ENCODE results near the gene SNX33.
"Not testable (repeated sequence)": the region's sequence is repeated elsewhere in the genome, so short reads cannot be mapped to it uniquely, and the experiment has no call there.

Gene SNX33, protein sequence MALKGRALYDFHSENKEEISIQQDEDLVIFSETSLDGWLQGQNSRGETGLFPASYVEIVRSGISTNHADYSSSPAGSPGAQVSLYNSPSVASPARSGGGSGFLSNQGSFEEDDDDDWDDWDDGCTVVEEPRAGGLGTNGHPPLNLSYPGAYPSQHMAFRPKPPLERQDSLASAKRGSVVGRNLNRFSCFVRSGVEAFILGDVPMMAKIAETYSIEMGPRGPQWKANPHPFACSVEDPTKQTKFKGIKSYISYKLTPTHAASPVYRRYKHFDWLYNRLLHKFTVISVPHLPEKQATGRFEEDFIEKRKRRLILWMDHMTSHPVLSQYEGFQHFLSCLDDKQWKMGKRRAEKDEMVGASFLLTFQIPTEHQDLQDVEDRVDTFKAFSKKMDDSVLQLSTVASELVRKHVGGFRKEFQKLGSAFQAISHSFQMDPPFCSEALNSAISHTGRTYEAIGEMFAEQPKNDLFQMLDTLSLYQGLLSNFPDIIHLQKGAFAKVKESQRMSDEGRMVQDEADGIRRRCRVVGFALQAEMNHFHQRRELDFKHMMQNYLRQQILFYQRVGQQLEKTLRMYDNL

DNA sequence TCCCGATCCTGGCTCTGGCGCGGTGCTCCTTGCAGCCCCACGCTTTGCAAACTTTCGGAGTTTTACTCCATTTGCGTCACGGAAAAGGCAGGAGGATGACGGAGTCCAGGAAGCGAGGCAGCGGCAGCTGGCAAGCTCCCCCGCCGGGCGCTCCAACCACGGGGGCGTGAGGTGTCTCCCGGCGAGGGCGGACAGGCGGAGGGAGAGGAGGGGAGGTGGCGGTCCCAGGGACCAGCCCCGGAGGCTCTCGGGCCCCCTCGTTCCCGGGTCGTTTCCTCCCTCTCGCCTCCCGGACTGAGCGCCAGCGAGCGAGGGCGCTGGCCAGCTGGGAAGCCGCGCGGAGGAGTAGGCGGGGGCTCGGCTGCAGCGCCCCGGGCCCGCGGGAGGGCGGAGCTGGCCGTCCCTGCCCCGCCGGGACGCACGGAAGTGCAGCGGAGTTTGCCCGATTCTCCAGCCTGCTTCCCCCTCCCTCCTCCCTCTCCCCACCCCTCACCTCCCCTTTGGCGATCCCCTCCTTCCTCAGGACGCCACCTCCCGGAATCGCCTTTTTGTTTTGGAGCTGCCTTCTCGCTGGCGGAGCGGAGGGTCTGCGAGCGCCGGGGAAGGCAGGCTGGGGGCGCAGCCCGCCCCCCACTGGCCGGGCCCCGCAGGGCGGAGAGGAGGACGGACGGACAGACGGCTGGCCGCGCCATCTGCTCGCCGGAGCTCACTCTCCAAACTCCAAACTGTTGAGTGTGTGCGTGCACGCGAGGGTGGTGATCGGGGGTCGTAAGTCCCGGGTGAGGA, at the start of gene SNX33:
TSS of gene SNX33 (plus strand) at position 543 of the 786 bp plus-strand sequence. CDS start 1,191 bp downstream, outside the sequence.
- peak; percentile 78 for DNase-seq (ENCODE audit: low read depth)

DNA sequence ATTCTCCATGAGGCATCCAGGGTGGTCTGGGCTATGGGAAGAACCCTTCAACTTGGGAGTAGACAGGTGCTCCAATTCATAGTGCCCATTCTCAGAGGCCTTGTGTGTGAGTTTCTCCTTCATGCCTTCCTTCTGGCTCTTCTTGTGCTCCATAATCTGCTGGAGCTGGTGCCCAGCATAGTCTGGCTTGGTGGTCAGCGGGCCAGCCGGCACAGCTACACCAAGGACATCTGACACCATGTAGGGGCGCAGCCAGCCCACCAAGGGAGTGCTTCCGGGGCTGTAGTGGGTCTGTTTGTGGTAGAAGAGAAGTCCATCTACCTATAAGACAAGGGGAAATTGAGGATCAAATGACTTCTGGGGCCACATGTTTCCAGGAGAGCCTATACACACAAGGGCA, 49.4 kb upstream of the SNX33 start:
- DNase-seq (ENCODE audit: low read depth) = no peak

DNA sequence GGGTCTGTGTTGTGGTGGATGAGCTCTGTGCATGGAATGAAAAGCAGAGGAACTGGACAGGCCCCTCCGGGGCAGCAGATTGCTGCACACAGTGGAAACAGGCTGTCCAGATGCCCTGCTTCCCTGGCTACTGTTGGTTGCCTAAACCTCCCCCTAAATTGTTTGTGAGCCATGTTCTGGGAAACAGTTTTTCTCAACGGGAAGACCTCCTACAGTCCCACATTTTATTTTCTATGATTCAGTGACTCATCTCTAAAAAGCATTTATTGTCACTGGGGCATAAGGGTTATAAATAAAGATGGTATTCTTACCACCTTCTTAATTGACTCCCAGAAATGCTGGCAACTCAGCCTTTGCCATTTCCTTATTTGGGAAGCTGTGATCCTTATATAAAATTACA, 48.3 kb upstream of the SNX33 start:
- no peak for DNase-seq (ENCODE audit: low read depth)

DNA sequence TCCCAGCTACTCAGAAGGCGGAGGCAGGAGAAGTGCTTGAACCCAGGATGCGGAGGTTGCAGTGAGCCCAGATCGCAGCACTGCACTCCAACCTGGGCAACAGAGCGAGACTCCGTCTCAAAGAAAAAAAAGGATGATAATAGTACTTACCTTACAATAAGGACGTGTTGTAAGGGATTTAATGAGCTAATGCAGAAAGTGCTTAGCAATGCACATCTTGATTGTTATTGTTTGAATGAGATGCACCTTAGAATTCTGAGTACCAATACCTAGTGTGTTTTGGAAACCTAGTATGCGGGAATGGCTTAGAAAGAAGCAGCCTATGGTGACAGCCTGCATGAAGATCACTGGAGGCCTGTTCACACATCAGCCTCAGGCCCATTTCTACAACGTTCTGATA, 41.7 kb upstream of the SNX33 start:
- no peak for DNase-seq (ENCODE audit: low read depth)

DNA sequence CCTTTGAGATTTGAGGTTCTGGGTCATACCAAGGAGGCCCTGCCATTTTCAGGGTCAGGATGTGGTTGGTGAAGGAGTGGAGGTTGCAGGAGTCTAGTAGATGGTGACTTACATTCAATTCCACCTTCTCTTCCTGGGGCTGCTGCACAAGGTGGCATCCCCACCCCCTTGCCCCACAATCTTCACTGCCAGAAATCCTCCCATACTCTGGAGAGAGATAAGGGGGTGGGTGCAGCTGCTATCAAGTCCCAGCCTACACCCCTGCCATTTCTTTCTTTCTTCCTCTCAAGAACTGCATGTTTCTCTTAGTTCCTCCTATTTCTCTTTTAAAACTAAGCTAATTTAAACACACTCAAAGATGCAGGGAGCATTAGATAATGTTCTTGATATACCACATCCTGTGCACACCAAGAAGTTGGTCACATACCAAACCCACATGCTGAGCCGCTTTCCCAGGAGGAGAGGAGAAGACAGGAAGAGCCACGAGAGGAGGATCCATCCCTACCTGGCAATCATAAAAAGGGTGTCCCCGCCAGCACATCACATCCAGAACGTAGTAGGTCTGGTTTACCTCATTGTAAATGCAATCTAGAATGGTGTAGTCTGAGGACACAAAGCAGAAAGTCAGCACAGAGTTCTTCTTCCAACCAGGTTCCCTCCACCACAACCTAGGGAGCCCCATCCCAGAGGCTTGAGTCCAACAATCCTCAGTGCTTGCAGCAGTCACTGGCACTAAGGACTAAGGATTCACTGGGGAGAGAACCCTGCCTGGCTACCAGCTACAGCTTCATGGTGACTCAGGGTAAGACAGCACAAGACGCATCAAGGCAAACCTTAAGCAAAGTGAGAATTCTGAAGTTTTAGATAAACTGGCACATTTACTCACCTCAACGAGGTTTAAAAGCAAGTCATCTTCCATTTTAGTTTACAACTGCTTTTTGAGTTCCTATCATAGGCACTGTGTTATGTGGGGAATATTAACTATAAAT, 40.7 kb upstream of the SNX33 start:
- peak; percentile 94 for DNase-seq (ENCODE audit: low read depth)

DNA sequence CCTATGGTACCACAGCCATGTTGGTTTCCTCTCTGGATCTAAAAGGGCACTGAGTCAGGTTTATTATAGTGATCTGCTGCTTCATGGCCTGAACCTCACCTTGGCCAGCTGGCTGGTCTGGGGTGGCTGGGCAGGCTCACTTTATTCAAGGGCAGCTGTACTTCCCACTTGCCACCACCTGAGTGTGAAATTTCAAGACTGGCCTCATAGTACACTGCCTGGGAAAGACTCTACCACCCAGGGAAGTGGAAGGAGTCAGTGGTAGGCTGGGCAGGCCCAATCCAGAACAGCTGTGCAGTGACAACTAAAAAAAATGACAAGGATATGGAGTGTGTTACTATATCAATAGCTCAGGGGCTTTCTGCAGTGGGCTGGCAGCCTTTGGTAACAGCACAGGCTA, 30.9 kb upstream of the SNX33 start:
- DNase-seq (ENCODE audit: low read depth) = no peak

DNA sequence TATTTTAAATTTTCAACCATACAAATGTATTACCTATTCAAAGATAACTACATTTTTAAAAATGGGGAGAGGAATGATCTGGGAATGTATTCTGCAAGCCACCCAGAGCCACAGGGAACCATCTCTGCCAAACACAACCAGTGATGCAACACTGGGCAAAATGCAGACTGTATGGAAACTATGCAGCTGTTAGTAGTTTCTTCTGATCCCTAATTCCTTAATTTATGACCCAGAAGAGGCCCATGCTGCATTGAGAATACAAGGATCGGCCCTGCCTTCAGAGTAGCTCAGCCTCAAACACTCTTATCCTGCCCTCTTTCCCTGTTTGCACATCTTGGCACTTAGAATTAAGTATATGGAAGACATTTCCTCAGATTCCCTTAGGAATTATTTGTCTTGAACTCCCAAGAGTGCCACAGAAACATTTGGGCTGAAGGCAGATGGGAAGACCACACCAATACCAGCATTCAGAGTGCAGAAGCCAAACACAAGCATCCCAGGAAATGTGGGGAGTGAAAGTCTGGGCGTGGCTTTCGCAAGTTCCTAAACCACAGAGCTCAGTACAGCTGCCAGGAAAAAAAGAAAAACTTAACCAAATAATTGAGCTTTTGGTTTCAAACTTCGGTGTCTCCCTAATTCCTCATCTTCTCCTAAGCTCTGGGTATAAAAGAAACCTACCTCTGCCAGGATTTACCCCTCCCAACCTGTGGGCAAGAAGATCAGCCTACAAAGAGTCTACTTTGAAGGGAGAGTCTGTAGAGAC, 27.5 kb upstream of the SNX33 start:
- no peak for DNase-seq (ENCODE audit: low read depth)

DNA sequence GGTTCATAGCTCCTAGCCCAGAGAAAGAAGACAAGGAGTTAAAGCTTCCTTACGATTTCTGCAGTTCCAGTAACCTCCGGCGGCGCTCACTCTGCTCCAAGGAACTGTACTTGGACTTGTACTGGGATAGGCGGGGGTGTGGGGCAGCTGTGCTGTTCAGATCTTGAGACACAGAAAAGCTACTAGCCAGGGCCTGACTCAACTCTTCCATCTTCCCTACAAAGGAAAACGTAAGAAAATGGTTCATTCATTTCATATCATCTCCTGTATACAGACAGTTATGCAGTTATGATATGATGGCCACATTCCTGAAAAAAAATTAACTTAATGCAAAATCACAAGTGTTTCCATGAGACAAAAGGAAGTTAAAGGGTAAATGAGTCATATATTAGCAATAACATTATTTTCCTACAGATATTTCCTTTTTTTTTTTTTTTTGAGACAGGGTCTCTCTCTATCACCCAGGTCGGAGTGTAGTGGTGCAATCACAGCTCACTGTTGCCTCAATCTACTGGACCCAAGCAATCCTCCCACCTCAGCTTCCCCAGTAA, 26.8 kb upstream of the SNX33 start:
- DNase-seq (ENCODE audit: low read depth) = no peak

DNA sequence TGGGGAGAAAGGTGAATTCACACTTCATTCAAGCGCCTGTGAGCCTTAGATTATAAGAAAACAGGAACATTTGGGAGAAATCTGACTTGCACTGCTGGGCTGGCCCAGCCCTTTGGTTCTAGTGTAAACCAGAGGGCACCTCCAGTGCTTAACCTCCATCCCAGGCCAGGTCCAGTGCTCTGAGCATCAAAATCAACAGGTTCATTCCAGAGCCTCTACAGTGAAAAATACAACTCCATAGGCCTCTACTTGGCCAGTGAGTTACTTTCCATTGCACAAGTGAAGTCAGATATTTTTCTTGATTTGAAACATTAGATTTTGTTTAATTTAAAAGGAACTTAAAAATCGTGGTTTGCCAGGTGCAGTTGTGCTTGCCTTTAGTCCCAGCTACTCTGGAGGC, 25.2 kb upstream of the SNX33 start:
- DNase-seq (ENCODE audit: low read depth) = no peak

DNA sequence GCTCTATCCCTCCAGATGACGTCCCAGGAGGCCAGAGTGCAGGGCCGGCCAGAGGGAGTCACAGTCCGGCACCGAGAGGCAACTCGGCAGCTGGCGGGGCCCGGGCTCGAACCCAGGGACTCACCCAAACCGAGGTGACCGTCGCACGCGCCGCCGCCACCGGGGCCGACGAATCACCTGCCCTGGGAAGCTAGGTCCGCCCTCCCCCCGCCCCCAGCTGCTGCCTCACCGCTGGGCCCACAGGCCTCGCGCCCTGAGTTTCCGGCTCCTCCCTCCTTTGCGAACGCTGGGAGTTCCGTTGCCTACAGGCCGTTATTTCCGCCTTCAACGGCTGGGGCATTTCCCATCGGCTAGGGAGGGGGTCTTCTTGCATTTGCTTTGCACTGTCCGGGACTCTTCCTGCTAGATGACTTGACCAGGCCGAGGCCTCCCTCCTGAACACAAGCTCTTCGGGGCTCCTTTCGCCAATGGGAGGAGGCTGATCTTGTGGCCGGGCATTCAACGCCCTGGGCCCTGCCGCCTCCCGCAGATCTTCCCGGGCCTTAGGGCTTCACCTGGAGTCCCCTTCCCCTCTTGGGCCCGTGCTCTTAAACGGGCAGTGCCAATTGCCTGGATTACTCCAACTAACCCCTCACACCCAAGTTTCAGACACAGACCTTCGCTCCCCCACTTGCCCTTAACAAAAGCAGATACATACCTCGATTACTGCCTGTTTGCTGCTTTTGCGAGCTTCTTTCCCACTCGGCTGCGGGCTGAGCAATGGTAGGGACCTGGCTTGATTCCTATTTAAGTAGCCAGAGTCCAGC, 22.0 kb upstream of the SNX33 start, which contains the start of gene SNUPN:
TSS of gene SNUPN (minus strand) at position 184 of the 806 bp plus-strand sequence. CDS start 4,674 bp downstream, outside the sequence.
- peak; percentile 96 for DNase-seq (ENCODE audit: low read depth)

DNA sequence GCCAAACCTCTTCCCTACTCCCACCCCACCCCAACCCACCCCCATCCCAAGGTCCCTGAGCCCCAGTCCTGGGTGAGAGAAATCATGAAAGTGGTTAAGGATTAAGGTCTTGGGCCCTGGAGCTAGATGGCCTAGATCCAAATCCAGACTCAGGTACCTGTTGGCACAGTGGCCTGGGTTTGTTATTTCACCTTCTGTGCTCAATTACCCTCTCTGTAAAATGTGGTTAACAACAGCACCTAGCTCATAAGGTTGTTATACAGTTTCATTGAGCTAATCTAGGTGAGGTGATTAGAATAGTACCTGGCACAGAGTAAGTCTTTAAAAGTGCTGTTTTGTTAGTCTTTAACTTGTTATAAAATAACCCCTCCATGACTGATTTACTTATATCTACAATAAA, 15.8 kb upstream of the SNX33 start:
- no peak for DNase-seq (ENCODE audit: low read depth)

DNA sequence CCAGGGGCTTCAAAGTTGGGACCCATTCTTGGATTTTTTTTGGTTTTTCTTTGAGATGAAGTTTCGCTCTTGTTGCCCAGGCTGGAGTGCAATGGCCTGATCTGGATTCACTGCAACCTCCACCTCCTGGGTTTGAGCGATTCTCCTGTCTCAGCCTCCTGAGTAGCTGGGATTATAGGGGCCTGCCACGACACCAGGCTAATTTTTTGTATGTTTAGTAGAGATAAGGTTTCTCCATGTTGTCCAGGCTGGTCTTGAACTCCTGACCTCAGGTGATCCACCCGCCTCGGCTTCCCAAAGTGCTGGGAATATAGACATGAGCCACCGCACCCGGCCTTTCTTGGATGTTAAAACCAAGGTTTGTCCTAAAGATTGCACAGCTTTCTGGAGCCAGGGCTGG, 13.8 kb upstream of the SNX33 start:
- not testable (repeated sequence) for DNase-seq (ENCODE audit: low read depth)

DNA sequence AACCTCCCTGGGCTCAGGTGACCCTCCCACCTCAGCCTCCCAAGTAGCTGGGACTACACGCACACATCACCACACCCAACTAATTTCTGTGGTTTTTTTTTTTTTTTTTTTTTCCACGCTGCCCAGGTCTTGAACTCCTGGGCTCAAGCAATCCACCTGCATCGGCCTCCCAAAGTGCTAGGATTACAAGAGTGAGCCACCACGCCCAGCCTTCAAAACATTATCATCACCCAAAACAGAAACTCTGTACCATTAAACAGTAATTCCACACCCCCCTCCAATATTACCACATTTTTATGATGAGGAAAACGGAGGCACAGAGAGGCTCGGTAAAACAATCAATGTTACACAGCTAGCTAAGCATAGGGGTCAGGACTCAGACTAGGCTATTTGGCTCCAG, 11.7 kb upstream of the SNX33 start:
- no peak for DNase-seq (ENCODE audit: low read depth)

DNA sequence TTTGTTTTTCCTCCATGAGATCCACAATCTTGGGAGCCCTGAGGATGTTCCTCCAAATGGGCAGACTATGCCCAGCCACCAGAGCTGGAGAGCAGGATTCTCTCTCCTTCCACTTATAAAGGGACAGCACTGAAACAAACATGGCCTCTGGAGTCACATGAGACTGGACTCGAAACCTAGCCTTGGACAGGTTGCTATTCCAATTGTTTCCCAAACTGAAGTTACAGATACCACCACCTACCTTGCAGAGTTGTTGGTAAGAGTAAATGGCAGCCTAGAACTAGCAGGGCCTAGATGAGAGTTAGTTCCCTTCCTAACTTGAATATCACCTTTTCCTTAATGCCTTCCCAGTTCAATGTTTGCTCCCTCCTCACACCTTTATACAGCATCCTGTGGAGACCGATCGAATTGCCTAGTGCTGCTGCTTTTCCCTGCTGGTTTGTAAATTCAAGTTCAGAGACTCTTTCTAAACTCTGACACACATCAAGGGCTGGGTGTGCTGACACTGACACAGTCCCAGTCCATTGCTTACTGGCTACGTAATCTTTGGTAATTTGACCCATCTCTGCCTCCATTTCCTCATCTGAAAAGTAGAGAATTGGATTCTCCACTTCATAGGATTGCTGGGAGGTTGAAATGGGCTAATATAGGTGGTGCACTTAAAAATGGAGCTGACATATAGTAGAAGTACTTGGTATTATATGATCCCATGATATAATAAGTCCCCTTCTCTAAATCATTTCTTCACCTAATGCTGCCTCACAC, 10.3 kb upstream of the SNX33 start:
- DNase-seq (ENCODE audit: low read depth) = no peak

DNA sequence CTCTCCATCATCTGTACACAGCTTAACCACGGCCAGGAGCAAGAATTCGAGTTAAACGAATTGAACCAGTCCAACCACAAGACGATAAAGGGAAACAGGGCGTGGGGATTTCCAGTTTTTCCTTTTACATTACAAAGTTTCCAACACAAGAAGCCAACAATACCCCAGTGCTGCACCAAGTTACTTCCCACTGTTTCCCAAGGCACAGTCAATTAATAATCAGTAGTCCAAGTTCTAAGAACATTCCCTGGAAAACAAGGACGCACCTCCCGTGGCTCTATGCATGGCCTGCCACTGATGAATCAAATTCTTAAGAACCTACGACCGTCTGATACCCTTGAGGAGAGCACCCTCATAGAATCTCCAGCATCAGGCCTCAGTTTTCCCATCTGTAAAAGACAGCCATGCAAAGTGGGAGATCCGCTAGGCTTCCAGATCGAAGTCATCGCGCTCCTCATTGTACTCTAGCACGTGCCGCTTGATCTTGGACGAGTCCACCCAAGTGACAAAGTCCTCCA, 8.5 kb upstream of the SNX33 start:
- no peak for DNase-seq (ENCODE audit: low read depth)

DNA sequence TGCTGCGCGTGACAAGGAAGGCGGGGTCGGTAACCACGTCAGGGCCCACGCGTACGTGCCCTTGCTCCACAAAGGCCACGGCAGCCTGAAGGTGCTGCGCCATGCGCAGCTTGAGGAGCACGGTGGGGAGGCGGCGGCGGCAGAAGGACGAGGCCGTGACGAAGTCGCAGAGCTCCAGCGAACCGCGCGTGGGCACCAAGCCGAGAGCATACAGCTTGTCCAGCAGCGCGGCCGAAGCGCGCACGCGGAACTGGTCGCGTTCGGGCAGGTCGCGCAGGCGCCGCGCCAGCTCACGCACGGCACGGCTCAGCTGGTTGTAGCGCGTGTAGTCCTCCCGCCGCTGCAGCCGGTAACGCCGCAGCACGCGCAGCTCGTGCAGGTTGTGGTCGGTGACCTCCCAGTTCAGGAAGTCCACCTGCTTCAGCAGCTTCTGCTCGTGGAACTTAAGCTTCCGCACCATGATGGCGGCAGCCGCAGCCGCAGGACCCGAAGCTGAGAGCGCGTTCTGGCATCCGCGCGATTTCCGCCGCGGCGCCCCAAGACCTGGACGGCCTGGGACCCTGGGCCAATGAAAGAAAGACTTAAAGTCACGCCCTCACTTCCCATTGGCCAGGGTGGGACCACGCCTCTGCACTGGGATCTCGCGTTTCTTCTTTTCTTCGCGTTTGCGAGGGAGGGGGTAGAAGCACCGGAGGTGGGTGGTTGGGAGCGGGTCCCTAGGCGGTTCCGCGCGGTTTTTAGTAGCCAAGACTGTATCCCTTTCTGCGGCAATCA, 7.8 kb upstream of the SNX33 start, which contains the start of gene IMP3:
TSS of gene IMP3 (minus strand) at position 516 of the 774 bp plus-strand sequence. CDS start at position 460, 56 bp downstream.
- peak; percentile 96 for DNase-seq (ENCODE audit: low read depth)

DNA sequence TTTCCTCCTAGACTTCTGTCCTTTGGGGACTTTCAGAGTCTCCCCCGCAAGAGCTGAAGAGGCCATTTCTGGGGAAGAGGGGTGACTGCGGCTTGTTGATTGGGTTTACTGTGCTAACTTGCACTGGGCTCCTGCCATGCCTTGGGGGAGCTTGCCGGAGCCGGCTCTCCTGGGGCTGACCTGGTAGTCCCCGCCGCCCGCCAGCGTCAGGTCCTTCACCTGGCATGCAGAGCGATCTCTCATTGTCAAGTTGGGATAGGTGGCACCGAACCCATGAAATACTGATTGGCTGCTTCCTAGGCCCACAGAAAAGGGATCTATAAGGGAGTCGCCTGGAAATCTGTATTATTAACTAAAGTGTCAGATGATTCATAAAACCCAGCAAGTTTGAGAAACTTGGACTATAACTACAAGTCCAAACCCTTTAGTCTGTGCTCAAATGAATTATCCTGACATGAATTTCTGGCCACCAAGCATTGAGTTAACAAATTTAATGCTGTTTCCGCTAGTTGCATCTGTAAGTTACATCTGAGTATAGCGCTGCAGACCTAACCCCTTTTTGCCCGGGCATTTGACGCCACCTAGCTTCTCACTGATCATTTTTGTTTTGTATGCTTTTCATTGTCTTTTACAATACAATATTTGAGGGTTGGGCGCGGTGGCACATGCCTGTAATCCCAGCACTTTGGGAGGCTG, 7.1 kb upstream of the SNX33 start:
- no peak for DNase-seq (ENCODE audit: low read depth)

All from CMK (cell line).